HG03565 (cell line): ENCODE measurements around the gene APH1B.
"Not testable (repeated sequence)": the region's sequence is repeated elsewhere in the genome, so short reads cannot be mapped to it uniquely, and the experiment has no call there.

Source experiments
- ATAC-seq: cut with Tn5 transposase; IDR thresholded peaks from one replicate; pipeline ENCODE4 v1.9.1; 2021; ENCODE audit warnings: mild to moderate bottlenecking, moderate library complexity; ENCODE audit not compliant: unreplicated experiment

APH1B gene

GRCh38 chr15:63294359-63294758, 17.0 kb downstream of the APH1B start:
- ATAC-seq: no peak

GRCh38 chr15:63295341-63295740, 17.9 kb downstream of the APH1B start:
- no peak for ATAC-seq

GRCh38 chr15:63296195-63296594, 18.8 kb downstream of the APH1B start:
- no peak for ATAC-seq

- ATAC-seq: no peak
These were observed 22.7 kb downstream of the APH1B start for GRCh38 chr15:63299943-63300575.

- ATAC-seq: no peak
These were observed 23.7 kb downstream of the APH1B start for GRCh38 chr15:63301088-63301487.

GRCh38 chr15:63305260-63305659, 27.9 kb downstream of the APH1B start:
- no peak for ATAC-seq

GRCh38 chr15:63306492-63307073, 29.2 kb downstream of the APH1B start:
- no peak for ATAC-seq

- no peak for ATAC-seq
These were observed 31.1 kb downstream of the APH1B start for GRCh38 chr15:63308491-63308890.

GRCh38 chr15:63308947-63309346, 31.5 kb downstream of the APH1B start:
- ATAC-seq: no peak

- ATAC-seq: no peak
These were observed 33.2 kb downstream of the APH1B start for GRCh38 chr15:63310646-63311045.

- ATAC-seq: no peak
These were observed 34.9 kb downstream of the APH1B start for GRCh38 chr15:63312286-63312685.

- no peak for ATAC-seq
These were observed 36.4 kb downstream of the APH1B start for GRCh38 chr15:63313825-63314224.

- no peak for ATAC-seq
These were observed 37.0 kb downstream of the APH1B start for GRCh38 chr15:63314409-63314808.

- ATAC-seq: no peak
These were observed 40.9 kb downstream of the APH1B start for GRCh38 chr15:63318344-63318743.

- ATAC-seq: no peak
These were observed 41.7 kb downstream of the APH1B start for GRCh38 chr15:63319065-63319464.

- ATAC-seq: not testable (repeated sequence)
These were observed 43.0 kb downstream of the APH1B start for GRCh38 chr15:63320446-63320845.

- not testable (repeated sequence) for ATAC-seq
These were observed 43.6 kb downstream of the APH1B start for GRCh38 chr15:63320981-63321380.

GRCh38 chr15:63321462-63321861, 44.1 kb downstream of the APH1B start:
- ATAC-seq: no peak

GRCh38 chr15:63322541-63322940, 45.1 kb downstream of the APH1B start:
- ATAC-seq: no peak

- ATAC-seq: no peak
These were observed 46.6 kb downstream of the APH1B start for GRCh38 chr15:63323798-63324563.

GRCh38 chr15:63324770-63325169, 47.4 kb downstream of the APH1B start:
- ATAC-seq: no peak
